ENCODE measurements around the gene USP24.

Gene USP24

GRCh38 chr1:55052221-55053142, 162.7 kb downstream of the USP24 start:
- no peak for DNase-seq (ENCODE audit: low spot score)

GRCh38 chr1:55051621-55052020, 163.5 kb downstream of the USP24 start:
- DNase-seq (ENCODE audit: low spot score) = no peak

- no peak for DNase-seq (ENCODE audit: low spot score)
These were observed 164.0 kb downstream of the USP24 start for GRCh38 chr1:55051169-55051568.

- DNase-seq (ENCODE audit: low spot score) = no peak
These were observed 164.9 kb downstream of the USP24 start for GRCh38 chr1:55050283-55050682.

GRCh38 chr1:55049914-55050278, 165.3 kb downstream of the USP24 start:
- no peak for DNase-seq (ENCODE audit: low spot score)

- no peak for DNase-seq (ENCODE audit: low spot score)
These were observed 165.8 kb downstream of the USP24 start for GRCh38 chr1:55049271-55049913.

- no peak for DNase-seq (ENCODE audit: low spot score)
These were observed 166.5 kb downstream of the USP24 start for GRCh38 chr1:55048453-55049270.

- no peak for DNase-seq (ENCODE audit: low spot score)
These were observed 167.6 kb downstream of the USP24 start for GRCh38 chr1:55047611-55048010.

- no peak for DNase-seq (ENCODE audit: low spot score)
These were observed 168.3 kb downstream of the USP24 start for GRCh38 chr1:55046871-55047270.

- no peak for DNase-seq (ENCODE audit: low spot score)
These were observed 169.7 kb downstream of the USP24 start for GRCh38 chr1:55045430-55045829.

GRCh38 chr1:55044617-55045397, 170.4 kb downstream of the USP24 start:
- no peak for DNase-seq (ENCODE audit: low spot score)

- DNase-seq (ENCODE audit: low spot score) = no peak
These were observed 171.4 kb downstream of the USP24 start for GRCh38 chr1:55043726-55044125.

- DNase-seq (ENCODE audit: low spot score) = no peak
These were observed 172.2 kb downstream of the USP24 start for GRCh38 chr1:55043011-55043410.

GRCh38 chr1:55041613-55042012, 173.6 kb downstream of the USP24 start:
- no peak for DNase-seq (ENCODE audit: low spot score)

GRCh38 chr1:55040933-55041494, 174.2 kb downstream of the USP24 start:
- no peak for DNase-seq (ENCODE audit: low spot score)

GRCh38 chr1:55040083-55040932, 174.9 kb downstream of the USP24 start:
- peak; percentile 23 for DNase-seq (ENCODE audit: low spot score)

- peak; percentile 84 for DNase-seq (ENCODE audit: low spot score)
These were observed 175.7 kb downstream of the USP24 start, which contains the start of gene PCSK9 for GRCh38 chr1:55039342-55040082. TSS of gene PCSK9 (plus strand) at chr1:55039548. CDS start at chr1:55039838, 290 bp downstream.

- no peak for DNase-seq (ENCODE audit: low spot score)
These were observed 176.2 kb downstream of the USP24 start for GRCh38 chr1:55038974-55039341.

- no peak for DNase-seq (ENCODE audit: low spot score)
These were observed 176.7 kb downstream of the USP24 start for GRCh38 chr1:55038552-55038838.
